ENCODE measurements around the gene GSTM3. TPM values are rescaled to one million over a fixed set of nuclear protein-coding genes. Genes with fewer than 3 reads are reported as not detected.

GSTM3 gene
- total and polyA plus RNA-seq, 2 of the 13 experiments (the other 11 are each of a cell fraction or from before 2014, with no cell fraction given) = 127 to 142 TPM

GRCh38 chr1:109789551-109790180 is 48.8 kb upstream of the GSTM3 start:
- Histone ChIP-seq H3K27ac (ENCODE audit: extremely low read length, insufficient read depth, low read length) (peak overlapping the region; percentile 11), H3K9ac (ENCODE audit: insufficient read depth, low read depth, low read length) (peak overlapping the region; percentile 30; the same call in 1 of the 2 replicates), H3K27me3 (ENCODE audit: control insufficient read depth in 1 of 2, insufficient read depth in 2 of 2, low read length in 2 of 2) (peaks cover 0 to 3% of the 10 kb centered on the region in 2 experiments; a peak in 1 of 5 replicates), H3K4me1 (ENCODE audit: insufficient read depth, low read length) (peaks cover 76% of the 10 kb centered on the region), H3K36me3 (replicated peaks in 1 of 2; ENCODE audit: control insufficient read depth in 1 of 2, insufficient read depth in 2 of 2, low read length in 2 of 2) (no peaks in the 10 kb centered on the region), H4K20me1 (ENCODE audit: insufficient read depth, low read length) (no peaks in the 10 kb centered on the region), H2AFZ (ENCODE audit: low read length) (peak overlapping the region; percentile 47), H3K4me2 (ENCODE audit: low read depth, low read length) (peak overlapping the region; percentile 90), H3K4me3 (replicated peaks in 1 of 3; ENCODE audit: insufficient read depth in 1 of 3, low read depth in 2 of 3, low read length in 3 of 3) (peak overlapping the region in 2 of 3 experiments; percentile 35 to 44; a peak in 2 of 6 replicates), H3K79me2 (ENCODE audit: insufficient read depth, low read length) (no peaks in the 10 kb centered on the region), H3K9me3 (ENCODE audit: low read length) (no peaks in the 10 kb centered on the region)
- no peak for ATAC-seq
- FAIRE-seq = no peak
- intact Hi-C loops (cut with micrococcal nuclease; ENCODE audit: unreplicated experiment) = loop anchor here (5.0 kb wide), 2 partner anchors 123 to 193 kb away; partner anchors contain the start of genes AHCYL1 and CSF1
- no TSS peak for BruUV-seq (replicated peaks)
- CTCF ChIA-PET (ENCODE audit: low intra/inter-chr PET ratio, low total read pairs) = interaction anchor here (1.5 kb wide), 1 partner anchor 13 kb away, joined by 3 read pairs; no protein-coding TSS in a partner anchor
- in situ Hi-C loops (cut with HindIII; ENCODE audit: extremely low pct_ligation_motif_present, low pct_unique_long_range_greater_than_20kb) = no loop called here
- 26% methylated on average over 8 of the region's 9 CpGs for WGBS (ENCODE audit: low lambda C conversion rate)
- no peak for DNase-seq (ENCODE audit: low spot score)
- 0 out of 2 replicates have a peak, but pooled peaks have one; percentile 1 for TF ChIP-seq PATZ1 (CRISPR knock-in tag; IDR thresholded peaks at IDR 0.05)
- TF ChIP-seq MNT (IDR thresholded peaks at IDR 0.05) = peak; percentile 59; the same call in 1 of the 2 replicates
- no peak for TF ChIP-seq ELF4 (CRISPR knock-in tag; IDR thresholded peaks at IDR 0.05; ENCODE audit: borderline replicate concordance)
- POLR2A ChIA-PET = interaction anchor here (1.5 kb wide), 1 partner anchor 195 kb away, joined by 4 read pairs; the partner anchor contains the start of gene AHCYL1

Data from HepG2 (cell line).